B cell (primary cell): ENCODE results near the gene AKR1C4. TPM values are rescaled to one million over a fixed set of nuclear protein-coding genes. Genes with fewer than 3 reads are reported as not detected.

Experiments
- ATAC-seq: fragments of 200-7000 bp; cut with Tn5 transposase; one replicate; pipeline ENCODE4 v1.10.0; 2021; ENCODE audit warnings: low read depth, mild to moderate bottlenecking, moderate number of reproducible peaks, moderate library complexity
- CTCF ChIA-PET: fragments of 350-600 bp; sonication (Branson Sonifier 250); formaldehyde crosslinking; loops from one replicate; lab custom pipeline; 2021; ENCODE audit warnings: antibody characterized with exemption, inconsistent platforms; lab: Charles Lee
- POLR2A ChIA-PET: fragments of 350-600 bp; sonication (Branson Sonifier 250); formaldehyde crosslinking; loops from one replicate; lab custom pipeline; 2021; ENCODE audit warnings: antibody characterized with exemption; lab: Charles Lee
- DNase-seq: peaks from one replicate; pipeline ENCODE4 v3.0.0; 2013
- H2AFZ ChIP-seq: 2 replicates; pipeline ENCODE4 v1.6.1; 2012; ENCODE audit warnings: mild to moderate bottlenecking, low read depth, low read length; ENCODE audit not compliant: insufficient read depth, poor library complexity, severe bottlenecking
- H3K27ac ChIP-seq, 2 donors: 1 replicate in 1 of 2; 2 replicates in 1 of 2; pipeline ENCODE4 v1.5.1; 2012 to 2013; ENCODE audit warnings: low read length in 2 of 2, mild to moderate bottlenecking in 2 of 2, moderate library complexity in 1 of 2
- H3K27me3 ChIP-seq, 4 experiments: fragments of 200-600 bp in 1 of 4; sonication (generic) in 1 of 4; replicated peaks in 1 of 4; 1 replicate in 2 of 4; 2 replicates in 2 of 4; pipeline versions ENCODE4 v1.6.1 to v1.7.0; 2013 to 2016; ENCODE audit warnings: low read length in 3 of 4, mild to moderate bottlenecking in 2 of 4, mixed read lengths in 1 of 4, moderate library complexity in 1 of 4; ENCODE audit not compliant: insufficient read depth in 4 of 4, control insufficient read depth in 3 of 4; ENCODE audit errors: control extremely low read depth in 1 of 4
- H3K36me3 ChIP-seq, 2 experiments: replicated peaks in 1 of 2; 1 replicate in 1 of 2; 2 replicates in 1 of 2; pipeline versions ENCODE4 v1.6.1 to v1.7.1; 2013; ENCODE audit warnings: low read length in 1 of 2; ENCODE audit not compliant: insufficient read depth in 2 of 2, control insufficient read depth in 1 of 2; ENCODE audit errors: control extremely low read depth in 1 of 2, extremely low read depth in 1 of 2
- H3K4me1 ChIP-seq, 2 donors: fragments of 200-600 bp in 1 of 2; sonication (generic) in 1 of 2; 1 replicate in 1 of 2; 2 replicates in 1 of 2; pipeline versions ENCODE4 v1.5.1 to v1.6.1; 2013 to 2017; ENCODE audit warnings: low read length in 2 of 2; ENCODE audit not compliant: control insufficient read depth in 2 of 2, insufficient read depth in 2 of 2
- H3K4me2 ChIP-seq: replicated peaks from 2 replicates; pipeline ENCODE3; 2012; ENCODE audit warnings: mild to moderate bottlenecking, low read depth, low read length; ENCODE audit not compliant: poor library complexity, severe bottlenecking
- H3K4me3 ChIP-seq, 5 experiments: fragments of 200-600 bp in 1 of 5; sonication (generic) in 1 of 5; 1 replicate in 3 of 5; 2 replicates in 2 of 5; pipeline versions ENCODE4 v1.5.1 to v1.7.0; 2011 to 2016; ENCODE audit warnings: low read length in 4 of 5, mild to moderate bottlenecking in 4 of 5, low read depth in 2 of 5, control low read depth in 1 of 5, moderate library complexity in 1 of 5; ENCODE audit not compliant: insufficient read depth in 1 of 5; ENCODE audit errors: control extremely low read depth in 1 of 5, extremely low read depth in 1 of 5
- H3K79me2 ChIP-seq: fragments of 200-600 bp; sonication (generic); one replicate; pipeline ENCODE4 v1.6.0; 2016; ENCODE audit warnings: low read length; ENCODE audit not compliant: control insufficient read depth, insufficient read depth
- H3K9ac ChIP-seq: fragments of 200-600 bp; sonication (generic); 2 replicates; pipeline ENCODE4 v1.6.1; 2017; ENCODE audit warnings: mild to moderate bottlenecking, low read length, moderate library complexity
- H3K9me3 ChIP-seq, 3 donors: one replicate each; pipeline versions ENCODE4 v1.6.1 to v1.7.1; 2013; ENCODE audit warnings: low read length in 2 of 3; ENCODE audit not compliant: control insufficient read depth in 2 of 3, insufficient read depth in 1 of 3; ENCODE audit errors: control extremely low read depth in 1 of 3
- H4K20me1 ChIP-seq: 2 replicates; pipeline ENCODE4 v1.6.0; 2012; ENCODE audit warnings: mild to moderate bottlenecking, low read length; ENCODE audit not compliant: insufficient read depth, control insufficient read depth, poor library complexity, severe bottlenecking
- H3K27ac Mint-ChIP-seq: one replicate; pipeline ENCODE4 v1.8.0; 2021; ENCODE audit warnings: mixed read lengths
- H3K27me3 Mint-ChIP-seq: one replicate; pipeline ENCODE4 v1.8.0; 2021; ENCODE audit warnings: mixed read lengths
- H3K4me1 Mint-ChIP-seq: one replicate; pipeline ENCODE4 v1.8.0; 2021; ENCODE audit warnings: mixed read lengths
- H3K4me3 Mint-ChIP-seq: one replicate; pipeline ENCODE4 v1.8.0; 2021; ENCODE audit warnings: mixed read lengths
- H3K9me3 Mint-ChIP-seq: one replicate; pipeline ENCODE4 v1.8.0; 2022; ENCODE audit warnings: mixed read lengths; ENCODE audit not compliant: insufficient read depth
- EZH2 ChIP-seq: IDR thresholded peaks from 2 replicates; pipeline ENCODE4 v1.6.1; 2012; ENCODE audit warnings: borderline replicate concordance, low read depth, mild to moderate bottlenecking, moderate library complexity, low read length; ENCODE audit not compliant: insufficient read depth, poor library complexity, severe bottlenecking
- WGBS: methylation state at CpG from one replicate; pipeline ENCODE4 v1.1.5; 2013; ENCODE audit warnings: missing lambda C conversion rate; ENCODE audit not compliant: insufficient coverage; 5-methylcytosine and 5-hydroxymethylcytosine counted together
- intact Hi-C: fragments of 100-400 bp; cut with micrococcal nuclease; formaldehyde crosslinking; loops from one replicate; pipeline ENCODE4 v1.10.0; 2022
- polyA plus RNA-seq: library from polyadenylated mRNA; depleted of rRNA; stranded (reverse); fragments of >200 nt; gene quantifications from 2 replicates; pipeline ENCODE4 v1.2.3, GENCODE V29; 2012
- total RNA-seq, 2 donors: library from RNA; stranded (reverse); fragments of 120-200 nt in 1 of 2; gene quantifications; 1 replicate in 1 of 2; 2 replicates in 1 of 2; pipeline versions ENCODE4 v1.2.3 to v1.2.4, GENCODE V29; 2013 to 2022
- TF ChIP-seq, protein P1 (sequence below): fragments of 200-600 bp; IDR thresholded peaks from one replicate; pipeline ENCODE4 v1.8.0; 2022; ENCODE audit warnings: antibody characterized with exemption, mild to moderate bottlenecking

The AKR1C4 gene
- total and polyA plus RNA-seq, 2 donors (not counting 1 experiment from before 2014, with no cell fraction given) = not detected

- CTCF ChIA-PET = no interaction called here
- 100% methylated on average over 1 of the region's 6 CpGs for WGBS
These were observed 786 bp upstream of the AKR1C4 start for GRCh38 chr10:5195727-5196374.

GRCh38 chr10:5198386-5198785 lies 1.7 kb downstream of the AKR1C4 start:
- H3K79me2 ChIP-seq = no peaks in the 10 kb centered on the region
- H4K20me1 ChIP-seq = no peaks in the 10 kb centered on the region
- TF ChIP-seq EZH2 = no peak
- TF ChIP-seq, protein P1, sequence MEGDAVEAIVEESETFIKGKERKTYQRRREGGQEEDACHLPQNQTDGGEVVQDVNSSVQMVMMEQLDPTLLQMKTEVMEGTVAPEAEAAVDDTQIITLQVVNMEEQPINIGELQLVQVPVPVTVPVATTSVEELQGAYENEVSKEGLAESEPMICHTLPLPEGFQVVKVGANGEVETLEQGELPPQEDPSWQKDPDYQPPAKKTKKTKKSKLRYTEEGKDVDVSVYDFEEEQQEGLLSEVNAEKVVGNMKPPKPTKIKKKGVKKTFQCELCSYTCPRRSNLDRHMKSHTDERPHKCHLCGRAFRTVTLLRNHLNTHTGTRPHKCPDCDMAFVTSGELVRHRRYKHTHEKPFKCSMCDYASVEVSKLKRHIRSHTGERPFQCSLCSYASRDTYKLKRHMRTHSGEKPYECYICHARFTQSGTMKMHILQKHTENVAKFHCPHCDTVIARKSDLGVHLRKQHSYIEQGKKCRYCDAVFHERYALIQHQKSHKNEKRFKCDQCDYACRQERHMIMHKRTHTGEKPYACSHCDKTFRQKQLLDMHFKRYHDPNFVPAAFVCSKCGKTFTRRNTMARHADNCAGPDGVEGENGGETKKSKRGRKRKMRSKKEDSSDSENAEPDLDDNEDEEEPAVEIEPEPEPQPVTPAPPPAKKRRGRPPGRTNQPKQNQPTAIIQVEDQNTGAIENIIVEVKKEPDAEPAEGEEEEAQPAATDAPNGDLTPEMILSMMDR = no peak
- no peaks in the 10 kb centered on the region for H3K4me1 Mint-ChIP-seq
- no peak overlapping the region for H3K4me3 ChIP-seq
- ATAC-seq (no peak), DNase-seq (no peak)
- H3K27me3 Mint-ChIP-seq = no peaks in the 10 kb centered on the region
- peaks cover 3% of the 10 kb centered on the region for H3K9me3 Mint-ChIP-seq
- no peaks in the 10 kb centered on the region for H3K36me3 ChIP-seq
- no peak overlapping the region for H3K4me3 Mint-ChIP-seq
- H2AFZ ChIP-seq = no peak overlapping the region
- no peaks in the 10 kb centered on the region for H3K27me3 ChIP-seq
- POLR2A ChIA-PET = no interaction called here
- H3K4me1 ChIP-seq = no peaks in the 10 kb centered on the region
- CTCF ChIA-PET = no interaction called here
- no peak overlapping the region for H3K9ac ChIP-seq
- peaks cover 0 to 3% (median 2%) of the 10 kb centered on the region in 3 donors for H3K9me3 ChIP-seq
- WGBS = no CpG with 5 or more reads among the region's 3 CpGs
- no peak overlapping the region for H3K4me2 ChIP-seq
- no peak overlapping the region for H3K27ac ChIP-seq
- H3K27ac Mint-ChIP-seq = no peak overlapping the region
- intact Hi-C loops = no loop called here

More at GRCh38 chr10:5195727-5196374, 786 bp upstream of the AKR1C4 start:
- Mint-ChIP-seq H3K4me3 (no peak overlapping the region), H3K4me1 (no peaks in the 10 kb centered on the region), H3K27ac (no peak overlapping the region), H3K9me3 (no peaks in the 10 kb centered on the region), H3K27me3 (no peaks in the 10 kb centered on the region)
- H3K27me3 ChIP-seq = no peaks in the 10 kb centered on the region
- no peak overlapping the region for H3K9ac ChIP-seq
- H4K20me1 ChIP-seq = no peaks in the 10 kb centered on the region
- H3K4me3 ChIP-seq = no peak overlapping the region
- TF ChIP-seq EZH2 = no peak
- TF ChIP-seq, protein P1 = no peak
- POLR2A ChIA-PET = no interaction called here
- H3K4me1 ChIP-seq = no peaks in the 10 kb centered on the region
- H3K4me2 ChIP-seq = no peak overlapping the region
- H3K79me2 ChIP-seq = no peaks in the 10 kb centered on the region
- intact Hi-C loops = no loop called here
- H2AFZ ChIP-seq = no peak overlapping the region
- no peaks in the 10 kb centered on the region for H3K36me3 ChIP-seq
- no peak for DNase-seq
- ATAC-seq = no peak
- no peaks in the 10 kb centered on the region for H3K9me3 ChIP-seq
- H3K27ac ChIP-seq = no peak overlapping the region
